Ovary (tissue), 9 donors: ENCODE results near the gene DNAI4. TPM values are rescaled to one million over a fixed set of nuclear protein-coding genes. Genes with fewer than 3 reads are reported as not detected.
A peak's percentile ranks its signal among the peaks of the same experiment; 100 is the strongest.

Source experiments
- DNase-seq, 5 donors: peaks; one replicate each; pipeline ENCODE4 v3.0.0-alpha.2; 2019 to 2020
- H3K27ac ChIP-seq, 2 donors: fragments of 200-600 bp; one replicate each; pipeline versions ENCODE4 v1.5.1 to v1.8.0; 2019 to 2022
- H3K27me3 ChIP-seq: fragments of 200-600 bp; one replicate; pipeline ENCODE4 v1.8.0; 2022
- H3K36me3 ChIP-seq: fragments of 200-600 bp; sonication (generic); one replicate; pipeline ENCODE4 v1.5.1; 2019
- H3K4me1 ChIP-seq: one replicate; pipeline ENCODE4 v1.8.1; 2013; ENCODE audit warnings: mild to moderate bottlenecking, moderate library complexity; ENCODE audit not compliant: insufficient read depth
- H3K4me3 ChIP-seq: fragments of 200-600 bp; sonication (generic); one replicate; pipeline ENCODE4 v1.5.1; 2017
- H3K9me3 ChIP-seq, 2 donors: fragments of 200-600 bp in 1 of 2; sonication (generic) in 1 of 2; one replicate each; pipeline versions ENCODE4 v1.5.1 to v1.8.1; 2013 to 2019; ENCODE audit warnings: mild to moderate bottlenecking in 1 of 2, moderate library complexity in 1 of 2
- CTCF ChIP-seq, 3 donors: fragments of 450-650 bp in 2 of 3; fragments of 200-600 bp in 1 of 3; IDR thresholded peaks; one replicate each; pipeline versions ENCODE4 v1.5.1 to v1.8.0; 2016 to 2022; ENCODE audit warnings: antibody characterized with exemption in 3 of 3, mild to moderate bottlenecking in 1 of 3
- EP300 ChIP-seq: sonication (generic); formaldehyde crosslinking; IDR thresholded peaks from one replicate; pipeline ENCODE4 v1.6.1; 2017; ENCODE audit warnings: antibody characterized with exemption
- POLR2A ChIP-seq: fragments of 450-650 bp; IDR thresholded peaks from one replicate; pipeline ENCODE4 v1.6.1; 2017; ENCODE audit warnings: antibody characterized with exemption, mild to moderate bottlenecking, moderate library complexity
- WGBS, 3 donors: extraction: QIAGEN DNeasy Blood & Tissue Kit in 1 of 3; methylation state at CpG; one replicate each; pipeline versions ENCODE4 v1.1.5 to v1.1.7; 2013 to 2017; 5-methylcytosine and 5-hydroxymethylcytosine counted together
- intact Hi-C, 4 donors: fragments of 100-400 bp; cut with DNase I; formaldehyde crosslinking; loops; one replicate each; pipeline versions ENCODE4 v1.11.0 to v1.15.1; 2022 to 2023
- polyA plus RNA-seq, 2 donors: library from polyadenylated mRNA; stranded (reverse); fragments of 200-250 nt in 1 of 2; fragments of 350-450 nt in 1 of 2; fragmentation: Illumina TruSeq in 1 of 2; extraction: RNeasy Lipid Tissue Mini Kit (QIAGEN cat#74804) in 1 of 2; gene quantifications; one replicate each; pipeline ENCODE4 v1.2.3, GENCODE V29; 2013 to 2014
- total RNA-seq, 7 donors: library from RNA; depleted of rRNA in 2 of 7; stranded (reverse); fragments of >200 nt in 2 of 7; fragmentation: NEBNext Ultra II Directional in 3 of 7; extraction: Animal tissue kit (Norgen Biotek cat#: 25700) in 3 of 7; gene quantifications; one replicate each; pipeline versions ENCODE4 v1.1.0 to v1.2.4, GENCODE V29; 2016 to 2023
- donor health status: DM: no; HTN: no; CAD: no; lungs with moderate emphysema.
- donor health status: DM: no; HTN: no; CAD: no.
- donor health status: Bipolar disorder and iron deficiency.
- donor health status: DM: yes; HTN: yes; CAD: no.
- donor health status: DM: no; HTN: no; CAD: no.
- donor health status: DM: yes; HTN: yes; CAD: no.

DNAI4 gene
- total and polyA plus RNA-seq, 9 donors, result 2.5 to 52.6 (median 27.2) TPM

GRCh38 chr1:66933887-66934700, 9.4 kb upstream of the DNAI4 start:
- Histone ChIP-seq H3K27me3 (peaks cover 2% of the 10 kb centered on the region), H3K27ac (no peak overlapping the region), H3K4me3 (peak overlapping the region; percentile 6), H3K36me3 (no peaks in the 10 kb centered on the region), H3K4me1 (peaks cover 3% of the 10 kb centered on the region), H3K9me3 (no peaks in the 10 kb centered on the region)
- TF ChIP-seq CTCF (IDR thresholded peaks at IDR 0.05) (no peak), EP300 (no peak), POLR2A (no peak)
- intact Hi-C loops, result no loop called here
- 50 to 62% (median 58%) methylated on average over 7 of the region's 7 CpGs for WGBS, 3 donors
- DNase-seq, result no peak

- peaks cover 3% of the 10 kb centered on the region for H3K4me1 ChIP-seq
- peaks cover 2% of the 10 kb centered on the region for H3K27me3 ChIP-seq
- H3K36me3 ChIP-seq, result no peaks in the 10 kb centered on the region
- no peaks in the 10 kb centered on the region for H3K9me3 ChIP-seq
- H3K27ac ChIP-seq, result no peak overlapping the region
- TF ChIP-seq POLR2A, result no peak
- no peak for TF ChIP-seq EP300
- no peak for TF ChIP-seq CTCF (IDR thresholded peaks at IDR 0.05)
- intact Hi-C loops, result no loop called here
- no peak for DNase-seq
- H3K4me3 ChIP-seq, result no peak overlapping the region
- 43 to 49% (median 48%) methylated on average over 2 of the region's 2 CpGs for WGBS, 3 donors
Observed at GRCh38 chr1:66932291-66932690, 7.6 kb upstream of the DNAI4 start.

- Histone ChIP-seq H3K4me1 (peaks cover 3% of the 10 kb centered on the region), H3K9me3 (no peaks in the 10 kb centered on the region), H3K4me3 (peak overlapping the region; percentile 89), H3K27ac (peak overlapping the region; percentile 96 to 97), H3K36me3 (no peaks in the 10 kb centered on the region), H3K27me3 (peaks cover 2% of the 10 kb centered on the region)
- intact Hi-C loops, result no loop called here
- 17 to 25% (median 20%) methylated on average over 4 of the region's 4 CpGs for WGBS, 3 donors
- TF ChIP-seq POLR2A, result no peak
- no peak for TF ChIP-seq EP300
- no peak for TF ChIP-seq CTCF (IDR thresholded peaks at IDR 0.05)
- DNase-seq, result no peak
Observed at GRCh38 chr1:66931590-66931989, 6.9 kb upstream of the DNAI4 start.

GRCh38 chr1:66930823-66931174, 6.1 kb upstream of the DNAI4 start:
- Histone ChIP-seq H3K9me3 (no peaks in the 10 kb centered on the region), H3K4me3 (peak overlapping the region; percentile 89), H3K27me3 (peaks cover 2% of the 10 kb centered on the region), H3K36me3 (no peaks in the 10 kb centered on the region), H3K4me1 (peaks cover 3% of the 10 kb centered on the region), H3K27ac (peak overlapping the region; percentile 96 to 97)
- 0 to 1% (median 1%) methylated on average over 6 of the region's 6 CpGs for WGBS, 3 donors
- intact Hi-C loops, result no loop called here
- no peak for DNase-seq
- TF ChIP-seq CTCF (IDR thresholded peaks at IDR 0.05), result no peak
- no peak for TF ChIP-seq POLR2A
- TF ChIP-seq EP300, result no peak
